Measurements from ENCODE around the gene CDH4.

DNA sequence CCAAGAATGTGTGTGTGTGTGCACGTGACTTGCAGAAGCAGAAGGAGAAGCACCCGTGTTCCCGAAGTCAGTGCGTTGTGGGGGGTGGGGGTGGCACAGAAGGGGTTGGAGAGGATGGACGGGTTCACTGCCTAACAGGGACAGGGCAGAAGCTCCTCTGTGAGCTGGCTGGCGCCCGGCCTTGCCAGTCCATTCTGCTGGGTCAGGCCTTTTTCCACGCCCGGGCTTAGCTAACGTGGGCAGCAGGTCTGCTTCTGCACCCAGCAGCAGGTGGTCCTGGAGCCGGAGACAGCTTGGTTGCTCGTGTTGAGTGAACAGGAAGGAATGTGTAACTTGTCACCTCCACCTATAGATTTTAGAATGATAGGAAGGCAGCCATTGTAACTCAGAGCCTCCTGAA lies 374.4 kb downstream of the CDH4 start:
- TF ChIP-seq, protein P1, sequence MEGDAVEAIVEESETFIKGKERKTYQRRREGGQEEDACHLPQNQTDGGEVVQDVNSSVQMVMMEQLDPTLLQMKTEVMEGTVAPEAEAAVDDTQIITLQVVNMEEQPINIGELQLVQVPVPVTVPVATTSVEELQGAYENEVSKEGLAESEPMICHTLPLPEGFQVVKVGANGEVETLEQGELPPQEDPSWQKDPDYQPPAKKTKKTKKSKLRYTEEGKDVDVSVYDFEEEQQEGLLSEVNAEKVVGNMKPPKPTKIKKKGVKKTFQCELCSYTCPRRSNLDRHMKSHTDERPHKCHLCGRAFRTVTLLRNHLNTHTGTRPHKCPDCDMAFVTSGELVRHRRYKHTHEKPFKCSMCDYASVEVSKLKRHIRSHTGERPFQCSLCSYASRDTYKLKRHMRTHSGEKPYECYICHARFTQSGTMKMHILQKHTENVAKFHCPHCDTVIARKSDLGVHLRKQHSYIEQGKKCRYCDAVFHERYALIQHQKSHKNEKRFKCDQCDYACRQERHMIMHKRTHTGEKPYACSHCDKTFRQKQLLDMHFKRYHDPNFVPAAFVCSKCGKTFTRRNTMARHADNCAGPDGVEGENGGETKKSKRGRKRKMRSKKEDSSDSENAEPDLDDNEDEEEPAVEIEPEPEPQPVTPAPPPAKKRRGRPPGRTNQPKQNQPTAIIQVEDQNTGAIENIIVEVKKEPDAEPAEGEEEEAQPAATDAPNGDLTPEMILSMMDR (IDR thresholded peaks at IDR 0.05), result no peak
- no peak for TF ChIP-seq ZFX (IDR thresholded peaks at IDR 0.05; ENCODE audit: borderline replicate concordance)
